Measurements from ENCODE around the gene EVX2.

EVX2 gene

DNA sequence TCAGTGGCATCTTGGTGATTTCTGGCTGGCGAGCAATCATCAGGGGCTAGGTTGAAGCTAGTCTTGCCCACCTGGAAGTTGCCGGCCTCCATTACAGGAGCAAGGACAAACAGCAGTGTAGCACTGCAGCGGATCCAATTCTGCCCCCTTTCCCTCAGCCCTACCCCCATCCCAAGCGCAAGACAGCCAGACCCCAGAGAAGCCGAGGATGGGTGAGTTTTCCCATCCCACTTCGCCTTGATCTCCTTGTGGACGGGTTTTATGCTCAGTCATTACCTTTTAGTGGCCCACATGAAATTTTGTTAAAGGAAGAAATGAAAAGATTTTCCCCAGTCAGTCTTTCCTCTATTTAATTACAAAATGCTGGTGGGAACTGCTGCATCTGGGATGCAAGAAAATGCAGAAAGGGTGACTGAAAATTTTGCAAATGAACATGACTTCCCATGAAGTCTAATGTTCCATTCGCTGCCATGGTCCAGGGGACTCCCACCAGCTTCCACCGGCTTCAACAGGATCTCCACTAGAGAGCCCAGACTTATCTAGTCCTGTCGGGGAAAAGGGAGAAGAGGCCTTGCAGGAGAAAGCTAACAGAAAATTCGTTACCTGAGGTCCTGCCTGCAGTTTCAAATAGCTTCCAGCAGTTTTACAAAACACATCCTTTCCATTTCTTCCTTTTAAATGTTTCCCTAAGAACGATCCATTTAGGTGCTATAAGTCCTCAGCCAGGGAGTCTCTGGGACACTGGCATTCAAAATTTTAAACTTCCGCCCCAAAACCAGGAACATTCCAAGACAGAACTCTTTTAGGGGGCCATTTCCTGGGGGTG lies 36.8 kb upstream of the EVX2 start:
- H3K9me3 ChIP-seq (ENCODE audit: control insufficient read depth, insufficient read depth, low read length), result no peaks in the 10 kb centered on the region
- H3K27me3 ChIP-seq (ENCODE audit: control insufficient read depth, low read length), result 0 out of 2 replicates have a peak, but pooled peaks cover 2% of the 10 kb centered on the region
- H3K9me2 ChIP-seq (replicated peaks; ENCODE audit: control insufficient read depth, low read length), result no peaks in the 10 kb centered on the region
- no peak overlapping the region for H3K27ac ChIP-seq (ENCODE audit: low read depth, low read length)
- no peaks in the 10 kb centered on the region for H3K79me2 ChIP-seq (ENCODE audit: control insufficient read depth, low read length)
- H3K4me3 ChIP-seq (ENCODE audit: low read length), result no peak overlapping the region
- H3K36me3 ChIP-seq (ENCODE audit: control insufficient read depth, low read length), result no peaks in the 10 kb centered on the region
- no peak for TF ChIP-seq EZH2phosphoT487 (IDR thresholded peaks at IDR 0.05; ENCODE audit: borderline replicate concordance, low read length)
- TF ChIP-seq, protein P1, sequence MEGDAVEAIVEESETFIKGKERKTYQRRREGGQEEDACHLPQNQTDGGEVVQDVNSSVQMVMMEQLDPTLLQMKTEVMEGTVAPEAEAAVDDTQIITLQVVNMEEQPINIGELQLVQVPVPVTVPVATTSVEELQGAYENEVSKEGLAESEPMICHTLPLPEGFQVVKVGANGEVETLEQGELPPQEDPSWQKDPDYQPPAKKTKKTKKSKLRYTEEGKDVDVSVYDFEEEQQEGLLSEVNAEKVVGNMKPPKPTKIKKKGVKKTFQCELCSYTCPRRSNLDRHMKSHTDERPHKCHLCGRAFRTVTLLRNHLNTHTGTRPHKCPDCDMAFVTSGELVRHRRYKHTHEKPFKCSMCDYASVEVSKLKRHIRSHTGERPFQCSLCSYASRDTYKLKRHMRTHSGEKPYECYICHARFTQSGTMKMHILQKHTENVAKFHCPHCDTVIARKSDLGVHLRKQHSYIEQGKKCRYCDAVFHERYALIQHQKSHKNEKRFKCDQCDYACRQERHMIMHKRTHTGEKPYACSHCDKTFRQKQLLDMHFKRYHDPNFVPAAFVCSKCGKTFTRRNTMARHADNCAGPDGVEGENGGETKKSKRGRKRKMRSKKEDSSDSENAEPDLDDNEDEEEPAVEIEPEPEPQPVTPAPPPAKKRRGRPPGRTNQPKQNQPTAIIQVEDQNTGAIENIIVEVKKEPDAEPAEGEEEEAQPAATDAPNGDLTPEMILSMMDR (IDR thresholded peaks at IDR 0.05; ENCODE audit: low read depth, low read length, poor library complexity, severe bottlenecking), result no peak
- no peaks in the 10 kb centered on the region for H3K4me1 ChIP-seq (ENCODE audit: control insufficient read depth, low read length)
- H3F3A ChIP-seq (ENCODE audit: control insufficient read depth, insufficient read depth), result no peaks in the 10 kb centered on the region
- H3K4me2 ChIP-seq (ENCODE audit: low read length), result no peak overlapping the region
- H4K20me1 ChIP-seq (ENCODE audit: control insufficient read depth, insufficient read depth, low read depth, low read length), result no peaks in the 10 kb centered on the region

DNA sequence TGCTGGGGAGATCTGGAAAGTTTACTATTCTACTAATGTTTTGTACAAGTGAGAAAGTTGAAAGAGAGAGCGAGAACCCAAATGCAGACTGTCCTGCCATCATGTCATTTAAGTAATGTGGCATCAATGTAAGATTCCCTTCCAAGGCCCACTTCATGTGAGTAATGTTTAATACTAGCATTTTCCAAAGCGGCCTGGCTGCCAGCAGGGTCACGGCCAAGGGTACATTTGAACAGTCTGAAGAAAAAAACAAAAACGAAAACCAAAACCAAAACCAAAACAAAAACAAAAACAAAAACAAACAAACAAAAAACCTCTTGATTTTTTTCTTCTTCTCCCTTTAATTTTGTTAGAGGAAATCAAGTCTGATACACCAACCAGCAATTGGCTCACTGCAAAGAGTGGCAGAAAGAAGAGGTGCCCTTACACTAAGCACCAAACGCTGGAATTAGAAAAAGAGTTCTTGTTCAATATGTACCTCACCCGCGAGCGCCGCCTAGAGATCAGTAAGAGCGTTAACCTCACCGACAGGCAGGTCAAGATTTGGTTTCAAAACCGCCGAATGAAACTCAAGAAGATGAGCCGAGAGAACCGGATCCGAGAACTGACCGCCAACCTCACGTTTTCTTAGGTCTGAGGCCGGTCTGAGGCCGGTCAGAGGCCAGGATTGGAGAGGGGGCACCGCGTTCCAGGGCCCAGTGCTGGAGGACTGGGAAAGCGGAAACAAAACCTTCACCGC lies 35.0 kb upstream of the EVX2 start:
- Histone ChIP-seq H3K4me3 (ENCODE audit: low read length) (no peak overlapping the region), H3K27ac (ENCODE audit: low read depth, low read length) (no peak overlapping the region), H3K36me3 (ENCODE audit: control insufficient read depth, low read length) (no peaks in the 10 kb centered on the region), H3K9me2 (replicated peaks; ENCODE audit: control insufficient read depth, low read length) (no peaks in the 10 kb centered on the region), H3F3A (ENCODE audit: control insufficient read depth, insufficient read depth) (no peaks in the 10 kb centered on the region), H3K79me2 (ENCODE audit: control insufficient read depth, low read length) (no peaks in the 10 kb centered on the region), H3K4me2 (ENCODE audit: low read length) (no peak overlapping the region), H3K27me3 (ENCODE audit: control insufficient read depth, low read length) (peaks cover 14% of the 10 kb centered on the region), H4K20me1 (ENCODE audit: control insufficient read depth, insufficient read depth, low read depth, low read length) (no peaks in the 10 kb centered on the region), H3K4me1 (ENCODE audit: control insufficient read depth, low read length) (no peaks in the 10 kb centered on the region), H3K9me3 (ENCODE audit: control insufficient read depth, insufficient read depth, low read length) (no peaks in the 10 kb centered on the region)
- TF ChIP-seq, protein P1 (IDR thresholded peaks at IDR 0.05; ENCODE audit: low read depth, low read length, poor library complexity, severe bottlenecking), result peak; percentile 73
- TF ChIP-seq EZH2phosphoT487 (IDR thresholded peaks at IDR 0.05; ENCODE audit: borderline replicate concordance, low read length), result no peak

DNA sequence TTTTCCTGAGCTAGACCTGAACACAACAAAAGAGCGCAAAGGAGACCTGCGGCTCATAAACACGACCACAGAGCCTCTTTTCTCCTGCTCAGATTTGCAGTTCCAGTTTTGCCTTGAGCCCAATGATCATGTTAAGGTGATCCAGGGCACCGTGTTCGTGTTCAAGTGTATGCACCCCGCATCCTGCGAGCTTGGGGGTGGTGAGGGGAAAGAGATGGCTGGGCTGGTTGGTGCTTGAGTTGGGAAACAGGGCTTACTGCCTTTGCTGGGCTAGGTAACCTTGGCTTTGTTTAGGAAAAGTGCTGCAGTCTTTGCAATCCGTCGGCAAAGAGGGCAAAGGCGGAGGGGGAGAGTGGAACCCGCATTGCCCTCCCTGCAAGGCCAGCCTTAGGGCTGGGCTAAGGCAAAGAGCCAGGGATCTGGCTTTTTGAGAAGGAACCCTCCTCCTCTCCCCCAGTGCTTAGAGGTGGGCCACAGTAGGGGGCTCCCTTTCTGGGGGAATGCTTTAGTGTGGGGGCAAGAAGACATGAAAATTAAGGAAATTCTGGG lies 34.1 kb upstream of the EVX2 start:
- no peaks in the 10 kb centered on the region for H4K20me1 ChIP-seq (ENCODE audit: control insufficient read depth, insufficient read depth, low read depth, low read length)
- no peak for TF ChIP-seq EZH2phosphoT487 (IDR thresholded peaks at IDR 0.05; ENCODE audit: borderline replicate concordance, low read length)
- TF ChIP-seq, protein P1 (IDR thresholded peaks at IDR 0.05; ENCODE audit: low read depth, low read length, poor library complexity, severe bottlenecking), result no peak
- no peak overlapping the region for H3K4me2 ChIP-seq (ENCODE audit: low read length)
- no peaks in the 10 kb centered on the region for H3K36me3 ChIP-seq (ENCODE audit: control insufficient read depth, low read length)
- H3K9me3 ChIP-seq (ENCODE audit: control insufficient read depth, insufficient read depth, low read length), result no peaks in the 10 kb centered on the region
- no peaks in the 10 kb centered on the region for H3F3A ChIP-seq (ENCODE audit: control insufficient read depth, insufficient read depth)
- H3K27ac ChIP-seq (ENCODE audit: low read depth, low read length), result no peak overlapping the region
- H3K27me3 ChIP-seq (ENCODE audit: control insufficient read depth, low read length), result peaks cover 23% of the 10 kb centered on the region
- no peak overlapping the region for H3K4me3 ChIP-seq (ENCODE audit: low read length)
- no peaks in the 10 kb centered on the region for H3K4me1 ChIP-seq (ENCODE audit: control insufficient read depth, low read length)
- H3K79me2 ChIP-seq (ENCODE audit: control insufficient read depth, low read length), result no peaks in the 10 kb centered on the region
- no peaks in the 10 kb centered on the region for H3K9me2 ChIP-seq (replicated peaks; ENCODE audit: control insufficient read depth, low read length)
